Measurements from ENCODE around the gene NT5DC3. TPM values are rescaled to one million over a fixed set of nuclear protein-coding genes. Genes with fewer than 3 reads are reported as not detected.
"Not testable (repeated sequence)": the region's sequence is repeated elsewhere in the genome, so short reads cannot be mapped to it uniquely, and the experiment has no call there.

NT5DC3 gene
- total and polyA plus RNA-seq, 5 donors from 2014 or later = 0.08 to 4.7 (median 0.89) TPM

DNA sequence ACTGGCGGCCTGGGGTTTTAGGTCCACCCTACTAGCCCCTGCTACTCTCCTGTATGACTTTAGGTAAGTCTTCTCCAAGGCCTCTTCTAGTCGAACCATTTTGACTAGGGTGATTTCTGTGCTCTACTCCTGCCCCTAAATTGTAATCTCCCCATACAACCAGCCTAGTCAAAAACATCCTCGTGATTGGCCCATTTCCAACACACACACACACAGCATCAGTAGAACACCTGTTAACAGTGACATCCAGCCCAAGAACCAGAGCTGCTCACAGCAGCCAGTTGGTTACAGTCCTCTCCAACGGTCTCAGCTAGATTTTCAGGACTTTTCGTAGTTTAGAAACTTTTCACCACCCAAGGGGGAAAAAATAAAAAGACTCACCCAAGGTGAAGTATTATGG lies 30.9 kb downstream of the NT5DC3 start:
- ATAC-seq (ENCODE audit: low read depth in 2 of 2) (no peak), DNase-seq (no peak)
- H3K4me3 ChIP-seq (ENCODE audit: low read depth, low read length) = no peak overlapping the region
- no peaks in the 10 kb centered on the region for H3K9me3 ChIP-seq (ENCODE audit: control insufficient read depth in 2 of 2, low read length in 2 of 2)
- Mint-ChIP-seq H3K36me3 (peaks cover 33% of the 10 kb centered on the region), H3K4me1 (no peaks in the 10 kb centered on the region), H3K9me3 (no peaks in the 10 kb centered on the region), H3K4me3 (no peak overlapping the region), H3K27me3 (no peaks in the 10 kb centered on the region), H3K27ac (no peak overlapping the region)
- peaks cover 3% of the 10 kb centered on the region for H3K36me3 ChIP-seq (ENCODE audit: control insufficient read depth, insufficient read depth, low read length)
- H3K27me3 ChIP-seq (ENCODE audit: control insufficient read depth, insufficient read depth, low read length) = no peaks in the 10 kb centered on the region
- H3K4me1 ChIP-seq (ENCODE audit: control insufficient read depth, insufficient read depth, low read length, poor library complexity, severe bottlenecking) = no peaks in the 10 kb centered on the region
- H3K27ac ChIP-seq (ENCODE audit: insufficient read depth, low read length, poor library complexity, severe bottlenecking) = no peak overlapping the region

DNA sequence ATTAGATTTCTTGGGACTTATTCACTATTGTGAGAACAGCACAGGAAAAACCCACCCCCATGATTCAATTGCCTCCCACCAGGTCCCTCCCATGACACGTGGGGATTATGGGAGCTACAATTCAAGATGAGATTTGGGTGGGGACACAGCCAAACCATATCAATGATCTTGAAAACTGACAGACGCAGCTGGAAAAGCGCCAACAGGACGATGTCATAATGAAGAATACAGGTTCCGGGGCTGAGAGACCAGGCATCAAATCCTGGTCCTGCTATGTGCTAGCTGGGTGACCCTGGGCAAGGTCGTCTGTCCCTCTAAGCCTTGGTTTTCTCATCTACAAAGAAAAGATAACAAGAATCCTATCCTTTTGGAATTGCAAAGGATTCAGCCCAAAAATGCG lies 31.4 kb downstream of the NT5DC3 start:
- not testable (repeated sequence) for H3K9me3 Mint-ChIP-seq; H3K4me1 Mint-ChIP-seq; H3K27me3 ChIP-seq (ENCODE audit: control insufficient read depth, insufficient read depth, low read length); H3K9me3 ChIP-seq (ENCODE audit: control insufficient read depth in 2 of 2, low read length in 2 of 2); H3K4me3 ChIP-seq (ENCODE audit: low read depth, low read length); H3K4me3 Mint-ChIP-seq; H3K4me1 ChIP-seq (ENCODE audit: control insufficient read depth, insufficient read depth, low read length, poor library complexity, severe bottlenecking); H3K27ac ChIP-seq (ENCODE audit: insufficient read depth, low read length, poor library complexity, severe bottlenecking); DNase-seq; ATAC-seq (ENCODE audit: low read depth in 2 of 2); H3K27ac Mint-ChIP-seq; H3K27me3 Mint-ChIP-seq; H3K36me3 ChIP-seq (ENCODE audit: control insufficient read depth, insufficient read depth, low read length)
- H3K36me3 Mint-ChIP-seq = peaks cover 30% of the 10 kb centered on the region

GRCh38 chr12:103809154-103809553 lies 31.9 kb downstream of the NT5DC3 start:
- Mint-ChIP-seq H3K9me3 (no peaks in the 10 kb centered on the region), H3K27ac (no peak overlapping the region), H3K4me1 (no peaks in the 10 kb centered on the region), H3K36me3 (peaks cover 27% of the 10 kb centered on the region), H3K4me3 (no peak overlapping the region), H3K27me3 (no peaks in the 10 kb centered on the region)
- Histone ChIP-seq H3K36me3 (ENCODE audit: control insufficient read depth, insufficient read depth, low read length) (peaks cover 3% of the 10 kb centered on the region), H3K27me3 (ENCODE audit: control insufficient read depth, insufficient read depth, low read length) (no peaks in the 10 kb centered on the region), H3K4me1 (ENCODE audit: control insufficient read depth, insufficient read depth, low read length, poor library complexity, severe bottlenecking) (no peaks in the 10 kb centered on the region), H3K9me3 (ENCODE audit: control insufficient read depth in 2 of 2, low read length in 2 of 2) (no peaks in the 10 kb centered on the region), H3K27ac (ENCODE audit: insufficient read depth, low read length, poor library complexity, severe bottlenecking) (no peak overlapping the region), H3K4me3 (ENCODE audit: low read depth, low read length) (no peak overlapping the region)
- DNase-seq = no peak
- no peak for ATAC-seq (ENCODE audit: low read depth in 2 of 2)

GRCh38 chr12:103808239-103808880 lies 32.7 kb downstream of the NT5DC3 start:
- DNase-seq = no peak
- Mint-ChIP-seq H3K27me3 (no peaks in the 10 kb centered on the region), H3K27ac (no peak overlapping the region), H3K9me3 (no peaks in the 10 kb centered on the region), H3K36me3 (peaks cover 24% of the 10 kb centered on the region), H3K4me3 (no peak overlapping the region), H3K4me1 (no peaks in the 10 kb centered on the region)
- Histone ChIP-seq H3K4me1 (ENCODE audit: control insufficient read depth, insufficient read depth, low read length, poor library complexity, severe bottlenecking) (no peaks in the 10 kb centered on the region), H3K4me3 (ENCODE audit: low read depth, low read length) (no peak overlapping the region), H3K27me3 (ENCODE audit: control insufficient read depth, insufficient read depth, low read length) (no peaks in the 10 kb centered on the region), H3K9me3 (ENCODE audit: control insufficient read depth in 2 of 2, low read length in 2 of 2) (no peaks in the 10 kb centered on the region), H3K27ac (ENCODE audit: insufficient read depth, low read length, poor library complexity, severe bottlenecking) (no peak overlapping the region), H3K36me3 (ENCODE audit: control insufficient read depth, insufficient read depth, low read length) (peaks cover 3% of the 10 kb centered on the region)
- no peak for ATAC-seq (ENCODE audit: low read depth in 2 of 2)

GRCh38 chr12:103807561-103808238 lies 33.3 kb downstream of the NT5DC3 start:
- no peaks in the 10 kb centered on the region for H3K27me3 Mint-ChIP-seq
- Histone ChIP-seq H3K9me3 (ENCODE audit: control insufficient read depth in 2 of 2, low read length in 2 of 2) (no peaks in the 10 kb centered on the region), H3K4me3 (ENCODE audit: low read depth, low read length) (no peak overlapping the region), H3K36me3 (ENCODE audit: control insufficient read depth, insufficient read depth, low read length) (no peaks in the 10 kb centered on the region), H3K27ac (ENCODE audit: insufficient read depth, low read length, poor library complexity, severe bottlenecking) (no peak overlapping the region), H3K4me1 (ENCODE audit: control insufficient read depth, insufficient read depth, low read length, poor library complexity, severe bottlenecking) (no peaks in the 10 kb centered on the region), H3K27me3 (ENCODE audit: control insufficient read depth, insufficient read depth, low read length) (no peaks in the 10 kb centered on the region)
- H3K4me1 Mint-ChIP-seq = no peaks in the 10 kb centered on the region
- DNase-seq (no peak), ATAC-seq (ENCODE audit: low read depth in 2 of 2) (no peak)
- no peak overlapping the region for H3K4me3 Mint-ChIP-seq
- H3K9me3 Mint-ChIP-seq = no peaks in the 10 kb centered on the region
- no peak overlapping the region for H3K27ac Mint-ChIP-seq
- peaks cover 27% of the 10 kb centered on the region for H3K36me3 Mint-ChIP-seq

- Mint-ChIP-seq H3K9me3 (no peaks in the 10 kb centered on the region), H3K27me3 (no peaks in the 10 kb centered on the region), H3K4me1 (no peaks in the 10 kb centered on the region), H3K4me3 (no peak overlapping the region), H3K27ac (no peak overlapping the region), H3K36me3 (peaks cover 33% of the 10 kb centered on the region)
- H3K27me3 ChIP-seq (ENCODE audit: control insufficient read depth, insufficient read depth, low read length) = no peaks in the 10 kb centered on the region
- no peaks in the 10 kb centered on the region for H3K4me1 ChIP-seq (ENCODE audit: control insufficient read depth, insufficient read depth, low read length, poor library complexity, severe bottlenecking)
- H3K9me3 ChIP-seq (ENCODE audit: control insufficient read depth in 2 of 2, low read length in 2 of 2) = no peaks in the 10 kb centered on the region
- H3K36me3 ChIP-seq (ENCODE audit: control insufficient read depth, insufficient read depth, low read length) = no peaks in the 10 kb centered on the region
- no peak overlapping the region for H3K4me3 ChIP-seq (ENCODE audit: low read depth, low read length)
- ATAC-seq (ENCODE audit: low read depth in 2 of 2) (no peak), DNase-seq (no peak)
- no peak overlapping the region for H3K27ac ChIP-seq (ENCODE audit: insufficient read depth, low read length, poor library complexity, severe bottlenecking)
Observed at GRCh38 chr12:103806803-103807202, 34.2 kb downstream of the NT5DC3 start.

DNA sequence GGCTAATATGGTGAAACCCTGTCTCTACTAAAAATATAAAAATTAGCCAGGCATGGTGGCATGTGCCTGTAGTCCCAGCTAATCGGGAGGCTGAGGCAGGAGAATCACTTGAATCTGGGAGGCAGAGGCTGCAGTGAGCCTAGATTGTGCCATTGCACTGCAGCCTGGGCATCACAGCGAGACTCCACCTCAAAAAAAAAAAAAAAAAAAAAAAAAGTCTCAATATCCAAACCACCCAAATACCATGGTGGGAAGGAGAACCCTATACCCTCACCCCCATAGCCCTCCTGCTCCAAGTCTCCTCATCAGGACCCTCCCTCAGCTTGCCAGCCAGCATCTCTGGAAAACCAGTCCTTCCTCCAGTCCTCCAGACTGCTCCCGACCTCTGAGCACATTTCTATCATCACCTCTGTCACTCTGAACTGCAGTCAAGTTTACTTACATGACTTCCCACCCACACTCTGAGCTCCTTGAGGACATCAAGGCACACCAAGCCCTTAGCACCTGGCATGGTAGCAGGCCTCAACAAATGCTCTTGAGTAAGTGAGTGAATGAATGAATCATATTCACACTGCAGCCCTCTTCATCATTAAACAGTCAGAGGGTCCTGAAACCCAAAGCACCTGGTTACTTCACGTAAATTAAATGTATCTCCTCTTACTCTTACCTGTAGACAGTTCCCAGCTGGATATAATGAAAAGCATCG lies 35.2 kb downstream of the NT5DC3 start:
- Mint-ChIP-seq H3K27ac (no peak overlapping the region), H3K36me3 (peaks cover 31% of the 10 kb centered on the region)

More for the DNA sequence above, 35.2 kb downstream of the NT5DC3 start:
- H3K4me3 ChIP-seq (ENCODE audit: low read depth, low read length) = no peak overlapping the region
- no peak for DNase-seq
- ATAC-seq (ENCODE audit: low read depth in 2 of 2) = no peak
- H3K9me3 ChIP-seq (ENCODE audit: control insufficient read depth in 2 of 2, low read length in 2 of 2) = no peaks in the 10 kb centered on the region
- no peaks in the 10 kb centered on the region for H3K36me3 ChIP-seq (ENCODE audit: control insufficient read depth, insufficient read depth, low read length)
- Mint-ChIP-seq H3K27me3 (no peaks in the 10 kb centered on the region), H3K9me3 (no peaks in the 10 kb centered on the region), H3K4me1 (peaks cover 0 to 2% (median 0%) of the 10 kb centered on the region in 4 donors), H3K4me3 (no peak overlapping the region)
- no peaks in the 10 kb centered on the region for H3K27me3 ChIP-seq (ENCODE audit: control insufficient read depth, insufficient read depth, low read length)
- H3K4me1 ChIP-seq (ENCODE audit: control insufficient read depth, insufficient read depth, low read length, poor library complexity, severe bottlenecking) = no peaks in the 10 kb centered on the region
- no peak overlapping the region for H3K27ac ChIP-seq (ENCODE audit: insufficient read depth, low read length, poor library complexity, severe bottlenecking)
